ENCODE results near the gene KDM5C. TPM values are rescaled to one million over a fixed set of nuclear protein-coding genes. Genes with fewer than 3 reads are reported as not detected.

The KDM5C gene
- total RNA-seq, 1 experiment from 2014 or later, result 89.8 TPM

DNA sequence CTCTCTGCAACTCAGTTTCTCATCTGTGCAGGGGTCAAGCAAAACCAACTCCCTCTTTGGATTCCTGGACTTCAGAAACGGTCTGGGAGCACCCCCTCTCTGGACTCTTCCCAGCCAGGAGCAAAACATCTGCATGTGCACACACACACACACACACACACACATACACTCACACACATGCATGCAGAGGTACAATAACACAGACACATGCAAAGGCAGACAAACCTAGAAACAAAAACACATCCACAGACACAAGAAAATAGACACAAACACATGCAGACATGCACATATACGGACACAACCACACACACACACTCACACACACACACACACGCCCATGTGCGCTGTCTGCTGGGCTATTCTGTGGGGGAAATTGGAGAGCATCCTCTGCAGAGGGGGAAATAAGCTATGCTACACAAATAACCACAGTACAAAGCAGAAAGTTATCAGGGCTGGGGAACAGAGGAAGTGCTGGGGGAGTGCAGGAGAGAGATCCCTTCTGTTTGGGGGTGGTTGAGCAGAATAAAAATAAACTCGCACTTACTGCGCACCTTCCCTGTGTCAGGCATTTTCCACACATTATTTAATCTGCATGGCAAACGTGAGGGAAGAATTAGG lies 36.5 kb upstream of the KDM5C start:
- no TSS peak for BruUV-seq (replicated peaks)
- no peaks in the 10 kb centered on the region for H3K27me3 ChIP-seq (ENCODE audit: low read length)
- TF ChIP-seq, protein P1, sequence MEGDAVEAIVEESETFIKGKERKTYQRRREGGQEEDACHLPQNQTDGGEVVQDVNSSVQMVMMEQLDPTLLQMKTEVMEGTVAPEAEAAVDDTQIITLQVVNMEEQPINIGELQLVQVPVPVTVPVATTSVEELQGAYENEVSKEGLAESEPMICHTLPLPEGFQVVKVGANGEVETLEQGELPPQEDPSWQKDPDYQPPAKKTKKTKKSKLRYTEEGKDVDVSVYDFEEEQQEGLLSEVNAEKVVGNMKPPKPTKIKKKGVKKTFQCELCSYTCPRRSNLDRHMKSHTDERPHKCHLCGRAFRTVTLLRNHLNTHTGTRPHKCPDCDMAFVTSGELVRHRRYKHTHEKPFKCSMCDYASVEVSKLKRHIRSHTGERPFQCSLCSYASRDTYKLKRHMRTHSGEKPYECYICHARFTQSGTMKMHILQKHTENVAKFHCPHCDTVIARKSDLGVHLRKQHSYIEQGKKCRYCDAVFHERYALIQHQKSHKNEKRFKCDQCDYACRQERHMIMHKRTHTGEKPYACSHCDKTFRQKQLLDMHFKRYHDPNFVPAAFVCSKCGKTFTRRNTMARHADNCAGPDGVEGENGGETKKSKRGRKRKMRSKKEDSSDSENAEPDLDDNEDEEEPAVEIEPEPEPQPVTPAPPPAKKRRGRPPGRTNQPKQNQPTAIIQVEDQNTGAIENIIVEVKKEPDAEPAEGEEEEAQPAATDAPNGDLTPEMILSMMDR (conservative IDR thresholded peaks at IDR 0.05; ENCODE audit: low read depth, low read length), result no peak
- TF ChIP-seq EZH2 (IDR thresholded peaks at IDR 0.05; ENCODE audit: low read length, unreplicated experiment), result no peak
- TF ChIP-seq EZH2phosphoT487 (IDR thresholded peaks at IDR 0.05; ENCODE audit: borderline replicate concordance, low read length), result no peak
- intact Hi-C loops (cut with micrococcal nuclease), result no loop called here
- no peak overlapping the region for H3K9ac ChIP-seq (ENCODE audit: low read length)
- no peaks in the 10 kb centered on the region for H3K9me2 ChIP-seq (replicated peaks; ENCODE audit: low read length)
- H3K4me2 ChIP-seq (ENCODE audit: low read length), result no peak overlapping the region
- no peaks in the 10 kb centered on the region for H3F3A ChIP-seq (ENCODE audit: low read length, unreplicated experiment)
- H3K27ac ChIP-seq (ENCODE audit: low read length), result no peak overlapping the region
- CTCF ChIA-PET, result no interaction called here
- DNase-seq (no peak), ATAC-seq (no peak)
- POLR2A ChIA-PET (ENCODE audit: unreplicated experiment), result no interaction called here
- H4K20me1 ChIP-seq (ENCODE audit: low read length), result no peaks in the 10 kb centered on the region
- no peaks in the 10 kb centered on the region for H3K9me3 ChIP-seq (ENCODE audit: low read length)
- peaks cover 39% of the 10 kb centered on the region for H3K4me1 ChIP-seq (ENCODE audit: insufficient read depth, low read length)
- no peaks in the 10 kb centered on the region for H3K36me3 ChIP-seq (ENCODE audit: low read depth, low read length)
- H3K4me3 ChIP-seq (ENCODE audit: low read length), result no peak overlapping the region
- H2AFZ ChIP-seq (ENCODE audit: low read length), result no peak overlapping the region
- H3K79me2 ChIP-seq (ENCODE audit: low read length), result 0 out of 2 replicates have a peak, but pooled peaks cover 7% of the 10 kb centered on the region

DNA sequence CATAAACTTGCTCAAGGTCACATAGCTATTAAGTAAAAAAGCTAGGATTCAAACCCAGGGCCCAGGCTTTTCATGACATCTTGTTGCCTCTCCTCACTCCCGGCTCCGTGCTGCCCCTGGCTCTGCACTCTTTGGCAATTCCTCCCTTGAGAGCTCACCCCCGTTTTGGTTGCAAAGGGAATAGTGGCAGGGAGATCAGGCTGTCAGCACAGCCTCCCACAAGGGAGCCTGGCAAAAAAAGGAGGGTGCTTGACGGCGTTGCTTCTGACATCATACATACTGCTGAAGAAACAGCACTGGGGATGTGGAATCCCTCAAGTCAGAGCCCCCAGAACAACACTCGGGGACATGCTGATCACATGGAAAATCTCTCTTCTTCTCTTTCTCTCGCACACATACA lies 35.8 kb upstream of the KDM5C start:
- CTCF ChIA-PET, result no interaction called here
- POLR2A ChIA-PET (ENCODE audit: unreplicated experiment), result no interaction called here
- no peak overlapping the region for H3K4me2 ChIP-seq (ENCODE audit: low read length)
- BruUV-seq (replicated peaks), result no TSS peak
- no peaks in the 10 kb centered on the region for H3F3A ChIP-seq (ENCODE audit: low read length, unreplicated experiment)
- no peak overlapping the region for H3K9ac ChIP-seq (ENCODE audit: low read length)
- peaks cover 33% of the 10 kb centered on the region for H3K4me1 ChIP-seq (ENCODE audit: insufficient read depth, low read length)
- H2AFZ ChIP-seq (ENCODE audit: low read length), result no peak overlapping the region
- intact Hi-C loops (cut with micrococcal nuclease), result no loop called here
- H3K27me3 ChIP-seq (ENCODE audit: low read length), result no peaks in the 10 kb centered on the region
- H3K79me2 ChIP-seq (ENCODE audit: low read length), result 0 out of 2 replicates have a peak, but pooled peaks cover 7% of the 10 kb centered on the region
- H3K27ac ChIP-seq (ENCODE audit: low read length), result no peak overlapping the region
- no peaks in the 10 kb centered on the region for H3K9me3 ChIP-seq (ENCODE audit: low read length)
- TF ChIP-seq, protein P1 (conservative IDR thresholded peaks at IDR 0.05; ENCODE audit: low read depth, low read length), result no peak
- DNase-seq, result no peak
- no peak overlapping the region for H3K4me3 ChIP-seq (ENCODE audit: low read length)
- H3K9me2 ChIP-seq (replicated peaks; ENCODE audit: low read length), result no peaks in the 10 kb centered on the region
- no peaks in the 10 kb centered on the region for H4K20me1 ChIP-seq (ENCODE audit: low read length)
- no peaks in the 10 kb centered on the region for H3K36me3 ChIP-seq (ENCODE audit: low read depth, low read length)
- ATAC-seq, result no peak

DNA sequence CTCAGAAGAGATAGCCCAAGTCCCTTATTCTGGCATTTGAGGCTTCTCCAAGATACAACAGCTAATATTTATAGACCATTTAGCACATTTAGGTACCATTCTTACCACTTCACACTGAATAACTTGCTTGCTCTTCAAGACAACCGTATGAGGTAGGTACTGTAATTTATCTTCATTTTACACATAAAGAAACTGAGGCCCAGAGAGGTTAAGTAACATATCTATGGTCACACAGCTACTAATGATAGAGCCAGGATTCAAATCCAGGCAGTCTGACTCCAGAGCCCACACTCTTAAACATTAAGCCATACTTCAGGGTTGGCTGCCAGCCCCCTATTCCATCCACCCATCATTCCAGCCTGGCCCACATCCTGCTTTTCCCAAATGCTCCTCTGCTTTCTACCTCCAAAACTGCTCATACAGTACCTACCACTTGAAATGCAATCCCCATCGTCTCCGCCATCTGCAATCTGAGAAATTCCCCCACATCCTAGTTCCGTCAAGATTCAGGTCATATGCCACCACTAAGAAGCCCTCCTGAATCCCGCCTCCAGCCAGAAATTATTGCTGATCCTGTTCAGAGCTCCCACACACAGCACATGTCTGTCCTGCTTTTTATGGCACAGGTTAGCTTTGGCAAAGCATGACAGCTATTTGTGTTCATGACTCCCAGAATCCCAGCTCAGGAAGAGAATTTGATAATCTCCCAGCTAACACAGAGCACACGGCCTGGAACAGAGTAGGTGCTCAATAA lies 32.8 kb upstream of the KDM5C start:
- ChIA-PET POLR2A (ENCODE audit: unreplicated experiment) (no interaction called here), CTCF (interaction anchor here (0.5 kb wide), 1 partner anchor 25 kb away, joined by 5 read pairs; no protein-coding TSS in a partner anchor)
- H4K20me1 ChIP-seq (ENCODE audit: low read length), result no peaks in the 10 kb centered on the region
- no peaks in the 10 kb centered on the region for H3K9me2 ChIP-seq (replicated peaks; ENCODE audit: low read length)
- H3K79me2 ChIP-seq (ENCODE audit: low read length), result 0 out of 2 replicates have a peak, but pooled peaks cover 7% of the 10 kb centered on the region
- intact Hi-C loops (cut with micrococcal nuclease), result no loop called here
- H3K9ac ChIP-seq (ENCODE audit: low read length), result no peak overlapping the region
- no TSS peak for BruUV-seq (replicated peaks)
- H3K4me2 ChIP-seq (ENCODE audit: low read length), result no peak overlapping the region
- TF ChIP-seq, protein P1 (conservative IDR thresholded peaks at IDR 0.05; ENCODE audit: low read depth, low read length), result no peak
- TF ChIP-seq EZH2 (IDR thresholded peaks at IDR 0.05; ENCODE audit: low read length, unreplicated experiment) (no peak), EZH2phosphoT487 (IDR thresholded peaks at IDR 0.05; ENCODE audit: borderline replicate concordance, low read length) (no peak)
- no peak overlapping the region for H3K27ac ChIP-seq (ENCODE audit: low read length)
- no peak overlapping the region for H2AFZ ChIP-seq (ENCODE audit: low read length)
- no peaks in the 10 kb centered on the region for H3K9me3 ChIP-seq (ENCODE audit: low read length)
- H3K36me3 ChIP-seq (ENCODE audit: low read depth, low read length), result no peaks in the 10 kb centered on the region
- ATAC-seq, result no peak
- H3F3A ChIP-seq (ENCODE audit: low read length, unreplicated experiment), result no peaks in the 10 kb centered on the region
- peaks cover 6% of the 10 kb centered on the region for H3K4me1 ChIP-seq (ENCODE audit: insufficient read depth, low read length)
- DNase-seq, result no peak
- no peaks in the 10 kb centered on the region for H3K27me3 ChIP-seq (ENCODE audit: low read length)
- H3K4me3 ChIP-seq (ENCODE audit: low read length), result no peak overlapping the region

All from PC-3 (cell line).